ENCODE measurements around the gene UBC.

DNA sequence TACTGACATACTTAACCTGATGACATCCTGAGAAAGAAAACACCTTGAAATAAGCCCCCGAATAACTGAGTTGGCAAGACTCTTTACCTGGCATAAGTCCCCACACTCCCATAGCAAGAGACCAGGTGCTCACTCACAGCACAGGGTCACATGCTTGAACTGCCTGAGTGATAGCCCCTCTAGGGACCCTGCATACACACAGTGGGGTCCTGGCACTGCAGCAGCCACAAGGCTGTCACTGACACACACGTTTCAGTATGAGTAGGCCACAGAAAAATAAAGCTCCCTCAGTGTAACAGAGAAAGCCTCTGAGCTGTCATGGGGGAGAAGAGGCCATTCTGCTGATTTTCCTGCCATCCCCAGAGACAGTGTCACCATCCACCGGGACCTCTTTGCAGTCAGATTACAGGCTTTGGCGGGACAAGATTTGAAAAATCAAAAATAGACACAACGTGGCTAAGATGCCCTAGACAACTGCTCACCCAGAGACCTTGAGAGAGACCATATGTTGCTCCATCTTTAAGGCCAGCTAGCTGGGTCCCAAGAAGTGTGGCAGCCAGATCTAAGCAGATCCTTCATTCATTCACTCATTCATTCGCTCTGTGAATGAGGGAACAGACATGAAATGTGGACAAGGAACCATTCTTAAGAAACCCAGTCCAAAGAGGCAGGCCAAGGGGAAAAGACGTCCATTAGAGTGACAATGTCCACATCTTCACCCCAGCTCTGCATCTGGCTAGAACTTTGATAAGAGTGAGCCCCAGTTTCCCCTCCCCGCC, 52.4 kb downstream of the UBC start:
- TF ChIP-seq, protein P1, sequence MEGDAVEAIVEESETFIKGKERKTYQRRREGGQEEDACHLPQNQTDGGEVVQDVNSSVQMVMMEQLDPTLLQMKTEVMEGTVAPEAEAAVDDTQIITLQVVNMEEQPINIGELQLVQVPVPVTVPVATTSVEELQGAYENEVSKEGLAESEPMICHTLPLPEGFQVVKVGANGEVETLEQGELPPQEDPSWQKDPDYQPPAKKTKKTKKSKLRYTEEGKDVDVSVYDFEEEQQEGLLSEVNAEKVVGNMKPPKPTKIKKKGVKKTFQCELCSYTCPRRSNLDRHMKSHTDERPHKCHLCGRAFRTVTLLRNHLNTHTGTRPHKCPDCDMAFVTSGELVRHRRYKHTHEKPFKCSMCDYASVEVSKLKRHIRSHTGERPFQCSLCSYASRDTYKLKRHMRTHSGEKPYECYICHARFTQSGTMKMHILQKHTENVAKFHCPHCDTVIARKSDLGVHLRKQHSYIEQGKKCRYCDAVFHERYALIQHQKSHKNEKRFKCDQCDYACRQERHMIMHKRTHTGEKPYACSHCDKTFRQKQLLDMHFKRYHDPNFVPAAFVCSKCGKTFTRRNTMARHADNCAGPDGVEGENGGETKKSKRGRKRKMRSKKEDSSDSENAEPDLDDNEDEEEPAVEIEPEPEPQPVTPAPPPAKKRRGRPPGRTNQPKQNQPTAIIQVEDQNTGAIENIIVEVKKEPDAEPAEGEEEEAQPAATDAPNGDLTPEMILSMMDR (conservative IDR thresholded peaks at IDR 0.05; ENCODE audit: low read length): no peak
- TF ChIP-seq EZH2phosphoT487 (IDR thresholded peaks at IDR 0.05; ENCODE audit: borderline replicate concordance): no peak

All from Loucy (cell line).